Fibroblast of pulmonary artery (primary cell): Measurements from ENCODE around the gene GLRX3.
A peak's percentile ranks its signal among the peaks of the same experiment; 100 is the strongest.

Experiments used
- DNase-seq: peaks from one replicate; pipeline ENCODE4 v3.0.0-alpha.2; 2010; ENCODE audit warnings: low read depth
- H3K4me3 ChIP-seq: replicated peaks from 2 replicates; pipeline ENCODE4 v1.5.1; 2011; ENCODE audit warnings: low read depth, mild to moderate bottlenecking, control low read depth, low read length, moderate library complexity
- CTCF ChIP-seq: IDR thresholded peaks from 2 replicates; pipeline ENCODE4 v1.5.1; 2011; ENCODE audit warnings: mild to moderate bottlenecking, control low read depth, low read length, inconsistent platforms; ENCODE audit errors: missing control alignments

The GLRX3 gene

GRCh38 chr10:130175074-130175473, 38.9 kb downstream of the GLRX3 start:
- TF ChIP-seq CTCF = no peak
- H3K4me3 ChIP-seq = no peak overlapping the region
- no peak for DNase-seq

GRCh38 chr10:130177250-130177649, 41.1 kb downstream of the GLRX3 start:
- no peak for TF ChIP-seq CTCF
- no peak overlapping the region for H3K4me3 ChIP-seq
- DNase-seq = no peak

- DNase-seq = peak; percentile 89
- no peak overlapping the region for H3K4me3 ChIP-seq
- peak; percentile 65 for TF ChIP-seq CTCF
These were observed 43.4 kb downstream of the GLRX3 start for GRCh38 chr10:130179640-130180039.

GRCh38 chr10:130180416-130180815, 44.2 kb downstream of the GLRX3 start:
- TF ChIP-seq CTCF = no peak
- H3K4me3 ChIP-seq = no peak overlapping the region
- no peak for DNase-seq

GRCh38 chr10:130181858-130182257, 45.7 kb downstream of the GLRX3 start:
- no peak overlapping the region for H3K4me3 ChIP-seq
- no peak for TF ChIP-seq CTCF
- DNase-seq = no peak

GRCh38 chr10:130185591-130185990, 49.4 kb downstream of the GLRX3 start:
- no peak for DNase-seq
- no peak overlapping the region for H3K4me3 ChIP-seq
- TF ChIP-seq CTCF = no peak
